ENCODE results near the gene HHIP.
"Not testable (repeated sequence)": the region's sequence is repeated elsewhere in the genome, so short reads cannot be mapped to it uniquely, and the experiment has no call there.

Gene HHIP

DNA sequence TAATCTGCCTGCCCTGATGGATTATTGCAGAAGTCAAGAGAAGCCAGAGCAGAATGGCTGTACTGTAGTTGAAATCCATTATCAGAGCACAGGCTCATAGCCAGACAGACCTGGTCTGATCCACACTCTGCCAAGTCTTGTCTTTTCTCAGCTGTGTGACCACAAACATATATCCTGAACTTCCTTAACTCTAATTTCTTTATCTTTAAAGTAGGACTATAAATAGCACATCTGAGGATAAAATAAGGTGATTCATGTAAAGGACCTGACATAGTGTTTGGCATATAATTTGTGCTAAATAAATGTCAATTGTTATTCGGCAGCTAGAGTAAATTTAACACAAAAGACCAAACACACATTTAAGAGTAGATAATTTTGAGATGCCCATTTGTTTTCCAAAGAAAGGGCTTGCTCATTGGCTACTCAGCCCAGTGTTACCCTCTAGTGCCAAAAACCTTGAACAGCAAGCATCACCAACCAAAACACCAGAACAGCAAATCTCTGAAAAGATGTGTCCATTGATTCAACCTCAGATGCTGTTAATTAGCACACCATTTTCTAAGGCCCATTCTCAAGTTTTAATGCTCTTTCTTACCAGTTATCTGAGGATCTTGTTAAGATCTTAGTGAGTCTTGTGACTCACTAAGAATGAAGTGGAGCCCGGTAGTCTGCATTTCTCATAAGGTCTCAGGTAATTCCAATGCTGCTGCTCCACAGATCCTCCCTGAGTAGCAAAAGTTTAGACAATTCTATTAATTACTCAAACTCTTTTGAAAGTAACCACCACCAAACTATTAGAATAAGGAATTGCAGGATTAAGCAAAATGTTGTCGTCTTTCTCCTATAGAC, 108.8 kb downstream of the HHIP start:
- peak; percentile 33 for DNase-seq (ENCODE audit: low read depth, low spot score)

DNA sequence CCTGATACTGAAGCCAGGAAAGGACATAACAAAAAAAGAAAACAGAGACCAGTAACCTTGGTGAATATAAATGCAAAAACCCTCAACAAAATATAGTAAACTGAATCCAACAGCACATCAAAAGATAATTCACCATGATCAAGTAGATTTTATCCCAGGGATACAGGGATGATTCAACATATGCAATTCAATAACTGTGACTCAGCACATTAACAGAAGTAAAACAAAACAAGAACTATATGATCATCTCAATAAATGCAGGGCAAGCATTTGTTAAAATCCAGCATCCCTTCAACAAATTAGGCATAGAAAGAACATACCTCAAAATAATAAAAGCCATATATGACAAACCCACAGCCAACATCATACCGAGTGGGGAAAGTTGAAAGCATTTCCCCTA, 112.0 kb downstream of the HHIP start:
- DNase-seq (ENCODE audit: low read depth, low spot score), result no peak

DNA sequence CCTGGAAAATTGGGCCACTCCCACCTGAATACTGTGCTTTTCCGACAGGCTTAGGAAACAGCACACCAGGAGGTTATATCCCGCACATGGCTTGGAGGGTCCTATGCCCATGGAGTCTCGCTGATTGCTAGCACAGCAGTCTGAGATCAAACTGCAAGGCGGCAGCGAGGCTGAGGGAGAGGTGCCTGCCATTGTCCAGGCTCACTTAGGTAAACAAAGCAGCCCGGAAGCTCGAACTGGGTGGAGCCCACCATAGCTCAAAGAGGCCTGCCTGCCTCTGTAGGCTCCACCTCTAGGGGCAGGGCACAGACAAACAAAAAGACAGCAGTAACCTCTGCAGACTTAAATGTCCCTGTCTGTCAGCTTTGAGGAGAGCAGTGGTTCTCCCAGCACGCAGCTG, 122.9 kb downstream of the HHIP start:
- DNase-seq (ENCODE audit: low read depth, low spot score), result peak; percentile 54

DNA sequence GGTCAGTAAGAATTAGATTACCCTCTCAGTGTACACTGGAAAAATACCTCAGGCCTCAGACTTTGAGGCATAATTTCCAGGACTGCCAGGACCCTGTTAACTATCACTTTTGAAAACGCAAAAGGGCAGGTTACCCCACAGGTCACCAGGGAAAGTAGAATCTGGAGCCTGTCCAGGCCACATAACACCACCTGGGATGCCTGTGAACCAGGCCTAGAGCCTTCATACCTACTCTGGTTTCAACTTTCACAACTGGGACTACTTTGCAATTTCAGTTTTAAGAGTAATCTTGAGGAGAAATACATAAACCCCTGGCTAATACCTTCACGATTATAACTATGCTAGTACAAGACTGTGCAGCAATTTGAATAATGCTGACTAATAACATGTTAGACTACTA, 132.4 kb downstream of the HHIP start:
- DNase-seq (ENCODE audit: low read depth, low spot score), result no peak

DNA sequence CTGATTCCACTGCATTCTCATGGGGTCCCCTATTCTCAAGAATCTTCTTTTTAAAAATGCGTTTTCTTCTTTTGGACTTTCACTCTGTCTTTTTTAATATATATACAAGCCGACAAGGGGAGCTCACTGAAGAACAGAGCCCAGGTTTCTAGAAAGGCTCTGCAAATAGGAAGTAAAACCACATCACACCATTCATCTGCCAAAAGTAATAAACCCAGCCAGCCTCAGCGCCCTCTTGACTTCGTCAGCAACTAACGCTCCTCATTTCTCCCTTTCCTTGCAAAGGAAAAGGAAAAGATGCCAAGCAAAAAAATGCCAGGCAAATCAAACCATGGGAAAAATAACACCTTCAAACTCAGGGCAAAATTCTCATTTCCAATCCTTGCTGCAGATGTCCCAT, 136.4 kb downstream of the HHIP start:
- DNase-seq (ENCODE audit: low read depth, low spot score), result no peak

DNA sequence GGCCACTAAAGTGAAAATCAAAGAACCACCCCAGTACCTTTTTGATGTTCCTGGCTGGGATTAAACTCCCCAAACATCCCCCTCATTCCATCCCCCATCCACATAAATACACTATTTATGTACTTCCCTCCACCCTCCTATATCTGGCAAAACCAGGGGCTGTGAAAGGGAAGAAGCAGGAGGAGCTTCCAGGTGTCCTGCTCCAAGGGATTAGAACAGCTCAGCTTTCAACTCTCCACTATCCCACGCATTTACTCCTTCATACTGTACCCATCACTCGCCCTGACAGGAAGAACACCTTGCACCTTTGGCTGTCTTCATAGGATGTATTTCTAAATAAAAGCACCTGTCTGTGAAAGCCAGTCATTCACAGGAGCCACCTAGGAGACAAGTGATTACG, 140.0 kb downstream of the HHIP start:
- no peak for DNase-seq (ENCODE audit: low read depth, low spot score)

DNA sequence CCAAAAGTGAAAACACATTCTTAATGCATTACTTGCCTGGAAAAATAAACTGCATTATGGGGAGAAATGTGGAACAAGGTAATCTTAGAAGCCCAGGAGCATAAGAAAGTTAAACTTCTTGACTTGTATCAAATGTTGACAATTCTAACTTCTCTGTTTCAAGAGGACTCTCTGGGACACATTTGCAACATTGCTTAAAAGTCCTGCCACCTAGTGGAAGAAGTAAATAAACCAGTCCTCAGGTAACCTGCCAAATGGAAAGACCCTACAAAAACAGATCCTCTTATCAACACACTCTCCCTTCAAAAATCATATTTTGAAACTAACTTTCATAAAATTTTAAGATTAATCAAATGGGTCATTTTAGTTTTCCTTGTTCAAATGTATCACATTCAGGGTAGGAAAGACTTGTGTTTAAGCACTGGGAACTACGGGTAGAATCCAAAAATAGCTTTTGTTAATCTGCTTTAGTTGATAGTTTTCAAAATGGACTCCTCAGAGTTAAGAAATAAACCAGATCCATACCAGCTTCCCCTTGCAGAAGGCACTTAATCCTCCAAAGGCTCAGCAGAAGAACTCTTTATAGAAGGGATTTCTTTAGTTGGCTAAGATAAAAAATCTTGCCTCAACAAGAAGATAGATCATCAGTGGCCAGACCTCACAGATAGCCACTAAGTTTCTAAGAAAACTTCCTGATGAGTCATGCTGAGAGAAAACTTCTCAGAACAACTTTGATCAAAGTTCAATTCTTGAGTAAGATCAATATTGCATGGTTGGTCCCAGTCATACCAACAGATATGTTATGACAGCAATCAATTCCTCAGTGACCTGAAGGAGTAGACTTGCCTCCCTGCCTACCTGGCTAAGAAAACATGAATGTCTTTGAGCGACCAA, 141.7 kb downstream of the HHIP start:
- DNase-seq (ENCODE audit: low read depth, low spot score), result peak; percentile 18

DNA sequence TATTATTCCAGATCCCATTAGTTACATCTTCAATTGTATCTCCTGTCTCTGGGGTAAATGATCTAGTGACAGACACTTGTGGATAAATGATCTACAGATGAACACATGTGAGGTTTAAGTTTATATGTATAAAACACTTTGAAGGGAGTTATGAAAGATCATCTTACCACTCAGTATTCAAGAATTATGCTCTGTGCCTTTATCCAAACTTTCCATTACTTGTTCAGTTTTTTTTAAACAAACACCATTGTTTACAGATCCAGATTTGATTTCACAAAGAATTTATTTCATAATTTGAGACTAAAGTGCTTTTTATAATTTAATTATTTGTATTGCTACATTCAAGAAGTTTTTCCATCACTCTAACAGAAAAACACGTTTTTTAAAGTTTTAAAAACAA, 142.5 kb downstream of the HHIP start:
- no peak for DNase-seq (ENCODE audit: low read depth, low spot score)

DNA sequence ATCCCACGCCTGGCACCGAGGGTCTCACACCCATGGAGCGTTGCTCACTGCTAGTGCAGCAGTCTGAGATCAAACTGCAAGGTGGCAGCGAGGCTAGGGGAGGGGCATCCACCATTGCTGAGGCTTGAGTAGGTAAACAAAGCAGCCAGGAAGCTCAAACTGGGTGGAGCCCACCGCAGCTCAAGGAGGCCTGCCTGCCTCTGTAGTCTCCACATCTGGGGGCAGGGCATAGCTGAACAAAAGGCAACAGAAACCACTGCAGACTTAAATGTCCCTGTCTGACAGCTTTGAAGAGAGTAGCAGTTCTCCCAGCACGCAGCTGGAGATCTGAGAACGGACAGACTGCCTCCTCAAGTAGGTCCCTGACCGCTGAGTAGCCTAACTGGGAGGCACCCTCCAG, 146.0 kb downstream of the HHIP start:
- not testable (repeated sequence) for DNase-seq (ENCODE audit: low read depth, low spot score)
